Kidney (tissue), 14 donors: ENCODE results near the gene GJA4. TPM values are rescaled to one million over a fixed set of nuclear protein-coding genes. Genes with fewer than 3 reads are reported as not detected.

Experiments
- DNase-seq, 5 donors: peaks; one replicate each; pipeline ENCODE4 v3.0.0-alpha.2; 2013 to 2020
- FAIRE-seq: peaks from 2 replicates; lab custom pipeline; 2012; peaks lifted over from hg19 to GRCh38; lab: Jason Lieb, UNC
- H3K27ac ChIP-seq, 2 donors: one replicate each; pipeline ENCODE4 v1.7.0; 2013; ENCODE audit warnings: low read depth in 2 of 2, low read length in 2 of 2, inconsistent platforms in 1 of 2
- H3K27me3 ChIP-seq: one replicate; pipeline ENCODE4 v1.7.1; 2013; ENCODE audit warnings: low read length, inconsistent platforms; ENCODE audit not compliant: control insufficient read depth, insufficient read depth
- H3K36me3 ChIP-seq, 3 donors: one replicate each; pipeline versions ENCODE4 v1.7.0 to v1.7.1; 2013; ENCODE audit warnings: low read length in 3 of 3, control low read depth in 1 of 3, inconsistent platforms in 1 of 3; ENCODE audit not compliant: insufficient read depth in 3 of 3, control insufficient read depth in 2 of 3
- H3K4me1 ChIP-seq, 3 donors: one replicate each; pipeline versions ENCODE4 v1.7.0 to v1.7.1; 2013; ENCODE audit warnings: low read length in 3 of 3, inconsistent platforms in 1 of 3, low read depth in 1 of 3; ENCODE audit not compliant: control insufficient read depth in 2 of 3, insufficient read depth in 2 of 3
- H3K4me3 ChIP-seq, 3 donors: one replicate each; pipeline versions ENCODE4 v1.7.0 to v1.8.1; 2013; ENCODE audit warnings: low read length in 3 of 3, control low read depth in 1 of 3, inconsistent platforms in 1 of 3
- H3K9ac ChIP-seq, 3 donors: one replicate each; pipeline versions ENCODE4 v1.7.0 to v1.7.1; 2013; ENCODE audit warnings: low read length in 3 of 3, control low read depth in 1 of 3, inconsistent platforms in 1 of 3
- H3K9me3 ChIP-seq, 3 donors: one replicate each; pipeline versions ENCODE4 v1.7.0 to v1.7.1; 2013; ENCODE audit warnings: low read length in 3 of 3, control low read depth in 1 of 3, inconsistent platforms in 1 of 3; ENCODE audit not compliant: control insufficient read depth in 2 of 3, insufficient read depth in 1 of 3
- CTCF ChIP-seq: IDR thresholded peaks from 3 replicates; pipeline ENCODE4 v1.5.1; 2012; ENCODE audit warnings: mild to moderate bottlenecking, moderate library complexity, borderline replicate concordance; ENCODE audit not compliant: insufficient read depth; ENCODE audit errors: extremely low read depth
- intact Hi-C: fragments of 100-400 bp; cut with DNase I; formaldehyde crosslinking; loops from one replicate; pipeline ENCODE4 v1.11.1; 2022
- polyA plus RNA-seq: library from polyadenylated mRNA; stranded (reverse); fragments of 350-450 nt; fragmentation: Illumina TruSeq; extraction: RNeasy Lipid Tissue Mini Kit (QIAGEN cat#74804); gene quantifications from one replicate; pipeline ENCODE4 v1.2.3, GENCODE V29; 2014; ENCODE audit warnings: low read depth, low replicate concordance; ENCODE audit not compliant: insufficient read depth
- total RNA-seq: library from RNA; stranded (reverse); fragmentation: NEBNext Ultra II Directional; extraction: Animal tissue kit (Norgen Biotek cat#: 25700); gene quantifications from one replicate; pipeline ENCODE4 v1.2.1, GENCODE V29; 2021
- donor health status: control.
- donor health status: control.
- donor health status: control.
- donor health status: control.
- donor health status: control.
- donor health status: DM: yes; HTN: yes; CAD: no.
- donor health status: Normal renal cell carcinoma (clear cell type).

GJA4 gene
- total and polyA plus RNA-seq, 2 donors from 2014 or later: 15.6 to 31.9 TPM

- no peak for TF ChIP-seq CTCF
- Histone ChIP-seq H3K27ac (no peak overlapping the region), H3K4me3 (no peak overlapping the region), H3K27me3 (no peaks in the 10 kb centered on the region), H3K9ac (no peak overlapping the region), H3K9me3 (no peaks in the 10 kb centered on the region), H3K36me3 (no peaks in the 10 kb centered on the region), H3K4me1 (no peaks in the 10 kb centered on the region)
- DNase-seq (no peak), FAIRE-seq (no peak)
- intact Hi-C loops: no loop called here
These were observed 45.2 kb upstream of the GJA4 start for GRCh38 chr1:34747638-34747941.

- DNase-seq: peak in 1 of 5 donors; percentile 19
- intact Hi-C loops: no loop called here
These were observed 42.8 kb upstream of the GJA4 start for GRCh38 chr1:34749992-34750391.

GRCh38 chr1:34750610-34751009, 42.2 kb upstream of the GJA4 start:
- Histone ChIP-seq H3K4me3 (no peak overlapping the region), H3K9me3 (no peaks in the 10 kb centered on the region), H3K27me3 (no peaks in the 10 kb centered on the region), H3K9ac (no peak overlapping the region), H3K4me1 (no peaks in the 10 kb centered on the region), H3K36me3 (no peaks in the 10 kb centered on the region), H3K27ac (no peak overlapping the region)
- no peak for TF ChIP-seq CTCF
- FAIRE-seq: no peak
- intact Hi-C loops: no loop called here
- no peak for DNase-seq

More at GRCh38 chr1:34749992-34750391, 42.8 kb upstream of the GJA4 start:
- no peaks in the 10 kb centered on the region for H3K9me3 ChIP-seq
- H3K9ac ChIP-seq: no peak overlapping the region
- H3K4me1 ChIP-seq: no peaks in the 10 kb centered on the region
- no peak overlapping the region for H3K27ac ChIP-seq
- FAIRE-seq: no peak
- no peaks in the 10 kb centered on the region for H3K36me3 ChIP-seq
- no peak for TF ChIP-seq CTCF
- H3K4me3 ChIP-seq: no peak overlapping the region
- no peaks in the 10 kb centered on the region for H3K27me3 ChIP-seq

- no peak overlapping the region for H3K4me3 ChIP-seq
- no peak for TF ChIP-seq CTCF
- no peak for DNase-seq
- H3K27ac ChIP-seq: no peak overlapping the region
- no peak overlapping the region for H3K9ac ChIP-seq
- no peak for FAIRE-seq
- H3K4me1 ChIP-seq: no peaks in the 10 kb centered on the region
- H3K36me3 ChIP-seq: no peaks in the 10 kb centered on the region
- H3K27me3 ChIP-seq: no peaks in the 10 kb centered on the region
- intact Hi-C loops: no loop called here
- H3K9me3 ChIP-seq: no peaks in the 10 kb centered on the region
These were observed 39.6 kb upstream of the GJA4 start for GRCh38 chr1:34753163-34753562.
